GM18499 (cell line): Measurements from ENCODE around the gene TRA2B.

Experiments used
- ATAC-seq: cut with Tn5 transposase; IDR thresholded peaks from one replicate; pipeline ENCODE4 v1.9.1; 2021; ENCODE audit warnings: moderate number of reproducible peaks; ENCODE audit not compliant: insufficient read depth, unreplicated experiment

Gene TRA2B

GRCh38 chr3:185884641-185885040 lies 53.2 kb downstream of the TRA2B start:
- no peak for ATAC-seq

DNA sequence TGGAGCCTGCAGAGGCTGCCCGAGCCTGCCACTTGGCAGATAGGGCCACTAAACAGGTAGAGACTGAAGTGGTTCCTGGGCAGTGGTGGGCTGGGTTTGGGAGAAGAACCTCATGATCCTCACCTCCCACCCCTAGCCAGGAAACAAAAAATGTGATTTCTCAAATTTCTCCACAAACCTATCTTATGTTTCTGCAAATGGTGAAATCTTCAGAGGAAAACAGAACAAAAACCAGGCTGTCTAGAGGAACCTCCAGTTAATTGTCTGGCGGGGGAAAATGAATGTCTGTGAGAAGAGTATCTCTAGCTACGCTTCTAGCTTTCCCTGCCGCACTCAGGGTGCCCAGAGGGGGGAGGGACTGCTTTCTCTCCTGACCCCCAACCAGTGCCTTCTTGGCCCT lies 55.9 kb downstream of the TRA2B start:
- ATAC-seq, result no peak

- ATAC-seq, result no peak
Observed at GRCh38 chr3:185880600-185880999, 57.2 kb downstream of the TRA2B start.

- no peak for ATAC-seq
Observed at GRCh38 chr3:185878920-185879319, 58.9 kb downstream of the TRA2B start.

DNA sequence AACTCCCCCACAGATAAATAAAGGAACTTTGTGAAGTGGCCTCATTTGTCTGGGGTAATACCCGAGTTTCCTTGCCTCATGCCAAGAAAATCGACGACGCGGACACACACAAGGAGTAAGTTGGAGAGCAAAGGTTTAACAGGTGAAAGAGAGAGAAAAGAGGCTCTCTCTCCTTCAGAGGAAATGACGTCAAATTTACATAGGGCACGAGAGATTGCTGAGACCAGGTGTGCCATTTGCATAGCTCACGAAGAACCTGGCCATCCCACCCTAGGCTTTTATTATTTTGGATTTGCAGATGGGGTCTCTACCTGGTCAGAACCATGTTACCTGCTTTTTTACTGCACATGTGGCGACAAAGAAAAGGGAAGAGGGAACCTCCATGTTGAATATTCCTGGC lies 63.7 kb downstream of the TRA2B start:
- ATAC-seq, result no peak

DNA sequence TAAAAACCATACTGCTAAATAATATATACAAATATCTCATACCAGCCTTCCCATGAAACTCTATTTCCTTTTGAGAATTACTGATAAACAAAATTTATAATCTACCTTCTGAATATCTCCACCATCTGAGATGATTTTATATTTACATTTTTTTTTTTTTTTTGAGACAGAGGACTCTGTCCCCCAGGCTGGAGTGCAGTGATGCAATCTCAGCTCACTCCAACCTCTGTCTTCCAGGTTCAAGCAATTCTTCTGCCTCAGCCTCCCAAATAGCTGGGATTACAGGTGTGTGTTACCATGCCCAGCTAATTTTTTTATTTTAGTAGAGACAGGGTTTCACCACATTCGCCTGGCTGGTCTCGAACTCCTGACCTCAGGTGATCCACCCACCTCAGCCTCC lies 70.2 kb downstream of the TRA2B start:
- ATAC-seq, result no peak

GRCh38 chr3:185866995-185867394 lies 70.8 kb downstream of the TRA2B start:
- ATAC-seq, result no peak

DNA sequence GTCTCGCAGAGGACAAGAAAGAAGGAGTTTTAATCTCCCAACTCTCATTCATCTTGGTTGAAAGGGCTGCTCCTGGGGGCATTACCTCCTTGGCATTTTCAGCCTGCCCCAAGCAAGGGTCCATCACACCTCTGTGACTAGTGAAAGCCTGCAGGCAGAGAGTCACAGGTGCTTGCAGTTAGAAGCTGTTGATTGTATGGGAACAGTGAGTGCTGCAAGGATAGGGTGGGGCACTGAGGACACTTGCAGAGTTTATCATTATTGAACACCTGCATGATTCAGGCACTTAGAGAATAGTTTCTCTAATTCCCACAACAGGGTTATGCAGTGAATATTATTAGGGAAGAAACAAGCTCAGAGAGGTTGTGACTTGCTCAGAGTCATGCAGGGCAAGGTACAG lies 71.3 kb downstream of the TRA2B start:
- ATAC-seq, result no peak
